NCI-H1694 (cell line): ENCODE measurements around the gene PNP.
"Not testable (repeated sequence)": the region's sequence is repeated elsewhere in the genome, so short reads cannot be mapped to it uniquely, and the experiment has no call there.

Source experiments
- DNase-seq: peaks from one replicate; lab custom pipeline; 2025; lab: John Stamatoyannopoulos, UW

The PNP gene

GRCh38 chr14:20492486-20492885 lies 23.3 kb downstream of the PNP start:
- no peak for DNase-seq

- DNase-seq, result no peak
Measured at GRCh38 chr14:20493634-20494033, 24.4 kb downstream of the PNP start.

DNA sequence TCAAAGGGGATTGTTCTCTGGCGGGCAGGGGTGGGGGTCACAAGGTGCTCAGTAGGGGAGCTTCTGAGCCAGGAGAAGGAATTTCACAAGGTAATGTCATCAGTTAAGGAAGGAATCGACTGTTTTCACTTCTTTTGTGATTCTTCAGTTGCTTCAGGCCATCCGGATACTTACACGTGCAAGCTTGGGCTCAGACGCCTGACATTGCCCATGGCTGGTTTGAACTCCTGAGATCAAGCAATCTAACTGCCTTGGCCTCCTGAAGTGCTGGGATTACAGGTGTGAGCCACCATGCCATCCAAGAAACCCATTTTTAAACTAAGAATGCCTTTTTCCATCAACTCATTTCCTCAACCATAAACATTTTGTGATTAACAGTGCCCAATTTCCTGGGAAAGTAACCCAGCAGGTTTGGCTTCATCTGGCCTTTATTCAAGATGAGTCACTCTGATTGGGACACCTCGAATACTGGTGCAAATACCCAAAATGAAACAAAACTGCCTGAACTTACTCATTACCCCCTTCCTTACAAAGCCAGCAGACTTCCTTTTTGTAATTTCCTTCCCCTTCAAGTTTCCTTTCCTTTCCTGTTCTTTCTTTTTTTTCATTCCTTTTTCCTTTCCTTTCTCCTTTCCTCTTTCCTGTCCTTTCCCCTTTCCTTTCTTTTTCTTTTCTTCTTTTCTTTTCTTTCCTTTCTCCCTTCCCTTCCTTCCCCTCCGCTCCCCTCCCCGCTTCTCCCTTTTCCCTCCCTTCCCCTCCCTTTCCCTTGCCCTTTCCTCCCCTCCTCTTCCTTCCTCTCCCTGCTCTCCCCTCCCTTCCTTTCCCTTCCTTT lies 25.9 kb downstream of the PNP start:
- no peak for DNase-seq

DNA sequence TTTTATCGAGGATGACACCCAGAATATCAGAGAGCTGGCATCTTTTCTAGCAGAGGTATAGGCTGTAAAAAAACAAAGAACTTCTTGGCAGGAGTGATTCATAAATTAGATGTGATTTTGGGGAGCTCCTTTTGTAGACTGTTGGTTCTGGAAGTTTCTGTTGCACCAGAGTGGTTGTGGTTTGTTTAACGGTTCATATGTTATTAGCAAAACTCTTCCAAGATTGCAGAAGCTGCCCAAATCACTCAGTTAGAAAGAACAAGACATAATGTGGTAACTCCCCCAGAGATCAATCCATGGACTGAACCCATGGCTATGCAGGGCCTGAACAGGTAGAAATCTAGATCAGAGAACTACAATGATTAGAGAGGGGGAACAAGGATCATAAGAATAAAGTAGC lies 29.4 kb downstream of the PNP start:
- DNase-seq, result no peak

DNA sequence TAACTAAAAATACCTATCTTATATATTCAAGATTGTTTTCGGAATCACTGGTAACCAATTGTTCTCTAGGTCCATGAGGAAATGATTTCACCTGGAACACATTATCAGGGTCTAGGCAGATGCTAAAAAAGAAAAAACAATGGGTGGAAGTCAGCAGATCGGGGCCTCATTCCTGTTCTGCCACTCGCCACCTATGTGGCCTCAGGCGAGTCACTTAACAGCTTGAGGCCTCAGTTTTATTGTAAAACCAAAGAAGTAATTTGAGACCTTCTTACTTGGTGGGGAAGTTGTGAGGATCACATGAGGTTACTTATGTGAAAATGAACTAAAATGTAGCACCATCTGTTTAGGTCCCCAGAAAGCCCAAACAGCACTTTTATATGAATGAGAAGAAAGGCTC lies 29.9 kb downstream of the PNP start:
- no peak for DNase-seq

GRCh38 chr14:20499881-20500280 lies 30.7 kb downstream of the PNP start:
- DNase-seq, result no peak

DNA sequence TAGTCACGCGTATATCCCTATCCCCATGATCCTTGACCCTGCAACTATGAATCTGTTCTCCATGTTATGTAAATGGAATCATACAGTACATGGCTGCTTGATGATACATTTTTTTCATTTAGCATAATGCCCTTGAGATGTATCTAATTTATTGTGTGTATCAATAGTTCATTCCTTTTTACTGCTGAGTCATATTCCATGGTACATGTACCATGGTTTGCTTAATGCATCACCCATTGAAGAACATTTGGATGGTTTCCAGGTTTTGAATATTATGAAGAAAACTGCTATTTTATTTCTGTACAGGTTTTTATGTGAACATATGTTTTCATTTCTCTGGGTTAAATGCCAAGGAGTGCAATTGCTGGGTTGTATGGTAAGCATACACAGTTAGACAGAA lies 32.1 kb downstream of the PNP start:
- no peak for DNase-seq

DNA sequence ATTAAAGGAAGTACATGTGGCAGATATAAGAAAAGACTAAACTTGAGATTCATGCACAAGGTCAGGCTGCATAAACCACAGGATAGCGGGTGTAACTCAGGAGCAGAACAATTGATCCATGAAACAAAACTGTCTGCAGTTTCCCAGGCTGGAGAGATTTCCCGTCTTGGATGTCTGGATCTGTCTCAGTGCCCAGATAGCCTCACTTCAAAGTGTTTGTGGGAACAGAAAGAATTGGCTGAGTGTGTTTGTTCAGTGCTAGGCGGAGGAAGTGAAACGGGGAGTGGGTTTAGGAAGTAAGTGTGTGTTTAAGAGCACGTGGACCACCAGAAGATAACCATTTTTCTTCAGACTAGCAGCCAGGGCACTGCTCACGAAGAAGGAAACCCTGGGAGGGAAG lies 34.7 kb downstream of the PNP start:
- DNase-seq, result no peak

GRCh38 chr14:20506276-20506675 lies 37.1 kb downstream of the PNP start:
- DNase-seq, result not testable (repeated sequence)

DNA sequence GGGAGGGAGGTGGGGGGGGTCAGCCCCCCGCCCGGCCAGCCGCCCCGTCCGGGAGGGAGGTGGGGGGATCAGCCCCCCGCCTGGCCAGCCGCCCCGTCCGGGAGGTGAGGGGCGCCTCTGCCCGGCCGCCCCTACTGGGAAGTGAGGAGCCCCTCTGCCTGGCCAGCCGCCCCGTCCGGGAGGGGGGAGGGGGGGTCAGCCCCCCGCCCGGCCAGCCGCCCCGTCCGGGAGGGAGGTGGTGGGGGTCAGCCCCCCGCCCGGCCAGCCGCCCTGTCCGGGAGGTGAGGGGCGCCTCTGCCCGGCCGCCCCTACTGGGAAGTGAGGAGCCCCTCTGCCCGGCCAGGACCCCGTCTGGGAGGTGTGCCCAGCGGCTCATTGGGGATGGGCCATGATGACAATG lies 37.5 kb downstream of the PNP start:
- not testable (repeated sequence) for DNase-seq

DNA sequence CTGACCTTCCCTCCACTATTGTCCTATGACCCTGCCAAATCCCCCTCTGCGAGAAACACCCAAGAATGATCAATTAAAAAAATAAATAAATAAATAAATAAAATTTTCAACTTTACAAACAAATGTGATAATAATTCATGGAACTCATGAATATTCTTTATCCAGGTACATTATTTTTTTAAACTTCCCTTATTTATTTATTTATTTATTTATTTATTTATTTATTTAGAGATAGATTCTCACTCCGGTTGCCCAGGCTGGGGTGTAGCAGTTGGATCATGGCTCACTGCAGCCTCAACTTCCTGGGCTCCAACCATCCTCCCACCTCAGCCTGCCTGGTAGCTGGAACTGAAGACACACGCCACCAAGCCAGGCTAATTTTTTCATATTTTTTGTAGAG lies 38.3 kb downstream of the PNP start:
- not testable (repeated sequence) for DNase-seq

DNA sequence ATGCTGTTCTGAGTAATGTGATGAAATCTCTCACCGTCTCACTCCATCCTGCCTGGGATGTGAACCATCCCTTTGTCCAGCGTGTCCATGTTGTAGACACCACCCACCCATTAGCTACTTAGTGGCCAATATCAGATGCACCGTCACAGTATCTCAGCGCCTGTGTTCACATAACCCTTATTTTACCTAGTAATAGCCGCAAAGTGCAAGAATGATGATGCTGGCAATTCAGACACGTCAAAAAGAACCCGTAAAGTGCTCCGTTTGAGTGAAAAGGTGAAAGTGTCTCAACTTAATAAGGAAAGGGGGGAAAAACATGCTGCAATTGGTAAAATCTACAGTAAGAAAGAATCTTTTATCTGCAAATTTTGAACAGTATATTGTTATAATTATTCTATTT lies 39.2 kb downstream of the PNP start:
- no peak for DNase-seq

GRCh38 chr14:20512177-20512905 lies 43.1 kb downstream of the PNP start:
- DNase-seq, result no peak

GRCh38 chr14:20515846-20516245 lies 46.6 kb downstream of the PNP start:
- DNase-seq, result no peak

GRCh38 chr14:20516921-20517320 lies 47.7 kb downstream of the PNP start:
- DNase-seq, result no peak

DNA sequence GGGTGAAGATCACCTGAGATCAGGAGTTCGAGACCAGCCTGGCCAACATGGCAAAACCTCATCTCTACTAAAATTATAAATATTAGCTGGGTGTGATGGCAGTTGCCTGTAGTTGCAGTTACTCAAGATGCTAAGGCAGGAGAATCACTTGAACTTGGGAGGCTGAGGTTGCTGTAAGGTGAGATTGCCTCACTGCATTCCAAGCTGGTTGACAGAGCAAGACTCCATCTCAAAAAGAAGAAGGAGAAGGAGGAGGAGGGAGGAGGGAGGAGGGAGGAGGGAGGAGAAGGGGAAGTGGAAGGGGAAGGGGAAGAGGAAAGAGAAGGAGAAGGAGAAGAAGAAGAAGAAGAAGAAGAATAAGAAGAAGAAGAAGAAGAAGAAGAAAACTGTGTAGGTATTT lies 53.1 kb downstream of the PNP start:
- no peak for DNase-seq

DNA sequence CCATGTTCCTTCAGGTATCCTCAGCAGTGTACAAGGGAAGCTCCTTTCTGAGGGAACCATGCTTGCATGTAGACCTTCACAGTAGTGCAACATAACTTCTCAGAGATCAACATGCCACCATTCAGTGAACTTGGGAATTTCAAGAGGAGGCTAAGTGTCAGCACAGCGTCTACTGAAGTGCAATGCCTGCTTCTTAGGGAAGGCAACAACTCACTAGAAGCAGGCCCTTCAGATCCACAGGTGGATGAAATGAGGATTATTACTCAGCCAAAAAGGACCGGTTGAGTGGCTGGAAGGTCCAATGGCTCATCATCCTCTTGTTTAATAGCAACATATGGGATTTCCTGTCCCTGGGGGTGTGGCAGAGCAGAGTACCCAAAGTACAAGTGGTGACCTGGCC lies 54.8 kb downstream of the PNP start:
- no peak for DNase-seq
